IMR-90 (cell line): ENCODE results near the gene TLK2.

Experiments
- BHLHE40 ChIP-seq: fragments of 150-350 bp; IDR thresholded peaks from 2 replicates; pipeline ENCODE4 v1.6.1; 2016; ENCODE audit warnings: mild to moderate bottlenecking, low read depth, low read length
- CEBPB ChIP-seq: IDR thresholded peaks from 2 replicates; pipeline ENCODE4 v1.6.1; 2012; ENCODE audit warnings: low read depth, low read length, improper control_type of control experiment
- CHD1 ChIP-seq: IDR thresholded peaks from 2 replicates; pipeline ENCODE4 v1.6.1; 2012; ENCODE audit warnings: low read depth, low read length, improper control_type of control experiment
- CTCF ChIP-seq: conservative IDR thresholded peaks from 2 replicates; pipeline ENCODE4 v1.5.1; 2012; ENCODE audit warnings: mild to moderate bottlenecking, low read depth, low read length, improper control_type of control experiment
- POLR2A ChIP-seq: IDR thresholded peaks from 2 replicates; pipeline ENCODE4 v1.6.1; 2012; ENCODE audit warnings: mild to moderate bottlenecking, low read depth, low read length
- RAD21 ChIP-seq: IDR thresholded peaks from 2 replicates; pipeline ENCODE4 v1.6.1; 2012; ENCODE audit warnings: low read length, improper control_type of control experiment
- RCOR1 ChIP-seq: IDR thresholded peaks from 2 replicates; pipeline ENCODE4 v1.6.1; 2012; ENCODE audit warnings: mild to moderate bottlenecking, low read length, improper control_type of control experiment; ENCODE audit not compliant: insufficient replicate concordance
- RFX5 ChIP-seq: IDR thresholded peaks from 2 replicates; pipeline ENCODE4 v1.8.0; 2012; ENCODE audit warnings: low read depth, mild to moderate bottlenecking, low read length, moderate library complexity
- SMC3 ChIP-seq: fragments of 150-350 bp; IDR thresholded peaks from 2 replicates; pipeline ENCODE4 v1.6.1; 2016; ENCODE audit warnings: low read depth, mild to moderate bottlenecking, antibody characterized with exemption, low read length, moderate library complexity

GRCh38 chr17:62661337-62661736, 182.7 kb downstream of the TLK2 start:
- TF ChIP-seq POLR2A (no peak), CTCF (no peak), RAD21 (no peak), BHLHE40 (no peak), SMC3 (no peak), RFX5 (no peak), RCOR1 (no peak), CEBPB (no peak), CHD1 (no peak)
